GM10266 (cell line): Measurements from ENCODE around the gene TAC4.

Experiments
- DNase-seq: peaks from one replicate; pipeline ENCODE4 v3.0.0; 2012; ENCODE audit errors: extremely low spot score
- TF ChIP-seq, protein P1 (sequence below): IDR thresholded peaks from 2 replicates; pipeline ENCODE4 v1.5.1; 2012; ENCODE audit warnings: mild to moderate bottlenecking, low read depth; ENCODE audit not compliant: control insufficient read depth, insufficient read depth; ENCODE audit errors: missing control alignments

TAC4 gene

DNA sequence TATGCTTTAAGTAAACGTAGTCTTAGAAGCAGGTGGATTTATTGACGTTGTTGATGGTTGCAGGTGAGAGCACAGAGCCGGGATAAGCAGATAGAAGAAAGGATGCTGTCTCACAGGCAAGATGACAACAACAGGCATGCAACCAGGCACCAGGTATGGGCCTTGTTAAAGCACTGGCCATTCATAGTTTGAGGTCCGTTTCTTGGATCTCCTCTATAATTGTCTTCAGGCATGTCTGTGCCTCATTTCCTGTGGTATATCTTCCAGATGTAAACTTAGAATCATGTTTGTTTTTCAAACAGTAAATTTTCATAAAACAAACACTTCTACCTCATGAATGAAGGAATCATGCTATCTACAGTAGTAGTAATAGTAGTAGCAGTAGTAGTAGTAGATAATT is 38.8 kb downstream of the TAC4 start:
- DNase-seq, result no peak
- TF ChIP-seq, protein P1, sequence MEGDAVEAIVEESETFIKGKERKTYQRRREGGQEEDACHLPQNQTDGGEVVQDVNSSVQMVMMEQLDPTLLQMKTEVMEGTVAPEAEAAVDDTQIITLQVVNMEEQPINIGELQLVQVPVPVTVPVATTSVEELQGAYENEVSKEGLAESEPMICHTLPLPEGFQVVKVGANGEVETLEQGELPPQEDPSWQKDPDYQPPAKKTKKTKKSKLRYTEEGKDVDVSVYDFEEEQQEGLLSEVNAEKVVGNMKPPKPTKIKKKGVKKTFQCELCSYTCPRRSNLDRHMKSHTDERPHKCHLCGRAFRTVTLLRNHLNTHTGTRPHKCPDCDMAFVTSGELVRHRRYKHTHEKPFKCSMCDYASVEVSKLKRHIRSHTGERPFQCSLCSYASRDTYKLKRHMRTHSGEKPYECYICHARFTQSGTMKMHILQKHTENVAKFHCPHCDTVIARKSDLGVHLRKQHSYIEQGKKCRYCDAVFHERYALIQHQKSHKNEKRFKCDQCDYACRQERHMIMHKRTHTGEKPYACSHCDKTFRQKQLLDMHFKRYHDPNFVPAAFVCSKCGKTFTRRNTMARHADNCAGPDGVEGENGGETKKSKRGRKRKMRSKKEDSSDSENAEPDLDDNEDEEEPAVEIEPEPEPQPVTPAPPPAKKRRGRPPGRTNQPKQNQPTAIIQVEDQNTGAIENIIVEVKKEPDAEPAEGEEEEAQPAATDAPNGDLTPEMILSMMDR, result no peak

DNA sequence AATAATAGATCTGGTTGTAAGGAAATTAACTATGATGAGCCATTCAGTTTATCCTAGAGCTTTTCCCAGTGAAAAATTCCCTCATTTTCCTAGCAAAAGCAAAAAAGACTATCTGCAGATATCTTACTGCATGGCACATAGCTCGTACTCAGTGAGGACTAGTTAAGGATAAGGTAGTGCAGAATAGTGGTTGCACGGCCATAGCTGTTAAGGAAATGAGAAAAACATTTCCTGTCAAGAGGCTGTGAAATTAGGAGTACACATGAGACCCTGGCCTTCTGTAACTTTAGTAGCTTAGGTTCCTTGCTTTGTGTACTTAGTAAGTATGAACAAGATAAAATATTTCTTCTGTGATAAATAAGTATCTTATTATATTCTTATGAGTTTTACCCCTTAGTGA is 49.1 kb downstream of the TAC4 start:
- TF ChIP-seq, protein P1, result no peak

DNA sequence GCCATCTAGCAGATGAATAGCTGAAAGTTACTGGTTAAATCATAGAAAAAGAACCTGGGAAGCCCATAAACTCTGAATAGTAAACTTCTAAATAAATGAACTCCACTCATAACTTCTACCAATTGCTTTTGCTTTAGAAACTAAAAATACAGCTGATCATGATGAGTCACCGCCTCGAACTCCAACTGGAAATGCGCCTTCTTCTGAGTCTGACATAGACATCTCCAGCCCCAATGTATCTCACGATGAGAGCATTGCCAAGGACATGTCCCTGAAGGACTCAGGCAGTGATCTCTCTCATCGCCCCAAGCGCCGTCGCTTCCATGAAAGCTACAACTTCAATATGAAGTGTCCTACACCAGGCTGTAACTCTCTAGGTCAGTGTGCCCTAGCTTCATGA is 49.7 kb downstream of the TAC4 start:
- TF ChIP-seq, protein P1, result no peak
- DNase-seq, result no peak

More for the DNA sequence above, 49.1 kb downstream of the TAC4 start:
- no peak for DNase-seq

DNA sequence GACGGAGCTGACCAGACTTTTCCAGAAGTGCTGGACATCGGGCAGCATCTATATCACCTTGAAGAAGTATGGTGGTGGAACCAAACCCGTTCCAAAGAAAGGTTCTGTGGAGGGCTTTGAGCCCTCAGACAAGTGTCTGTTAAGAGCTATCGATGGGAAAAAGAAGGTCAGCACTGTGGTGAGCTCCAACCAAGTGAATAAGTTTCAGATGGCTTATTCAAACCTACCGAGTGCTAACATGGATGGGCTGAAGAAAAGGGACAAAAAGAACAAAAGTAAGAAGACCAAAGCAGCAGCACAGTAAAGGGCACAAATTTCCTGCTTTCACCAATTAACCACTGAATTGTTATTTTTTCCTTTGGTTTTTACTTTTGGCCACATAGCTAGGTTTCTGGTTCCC is 52.5 kb downstream of the TAC4 start:
- TF ChIP-seq, protein P1, result no peak

DNA sequence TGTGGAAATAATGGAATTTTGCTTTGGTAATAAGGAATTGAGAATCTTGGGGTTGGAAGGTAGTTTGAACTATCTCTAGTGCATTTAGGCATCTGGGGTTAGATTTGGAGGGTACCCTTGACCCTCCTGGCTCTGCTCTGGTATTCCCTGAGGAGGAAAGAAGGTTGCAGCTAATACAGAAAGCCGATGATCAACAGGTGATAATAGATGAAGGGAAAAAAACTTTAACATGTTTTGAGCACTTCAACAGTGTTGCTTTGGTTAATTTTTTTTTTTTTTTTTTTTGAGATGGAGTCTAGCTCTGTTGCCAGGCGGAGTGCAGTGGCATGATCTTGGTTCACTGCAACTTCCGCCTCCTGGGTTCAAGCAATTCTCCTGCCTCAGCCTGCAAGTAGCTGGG is 54.6 kb downstream of the TAC4 start:
- TF ChIP-seq, protein P1, result no peak
- no peak for DNase-seq

More for the DNA sequence above, 52.5 kb downstream of the TAC4 start:
- DNase-seq, result no peak

DNA sequence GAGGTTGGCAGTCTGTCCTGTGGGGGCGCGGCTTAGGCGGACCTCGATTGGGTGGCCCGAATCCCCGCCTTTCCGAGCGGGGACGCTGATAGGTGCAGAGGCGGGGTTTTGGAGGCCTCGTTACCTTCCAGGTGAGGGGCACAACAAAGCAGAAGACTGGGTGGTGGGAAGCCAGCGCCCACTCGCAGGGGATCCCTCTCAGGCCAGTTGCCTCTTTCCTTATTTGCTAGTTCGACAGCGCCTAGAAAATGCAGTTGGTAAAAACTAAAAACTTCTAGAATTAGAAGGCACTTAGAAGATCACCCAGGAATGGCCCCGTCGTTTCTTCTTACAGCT is 58.7 kb downstream of the TAC4 start:
- TF ChIP-seq, protein P1, result no peak
- DNase-seq, result no peak

DNA sequence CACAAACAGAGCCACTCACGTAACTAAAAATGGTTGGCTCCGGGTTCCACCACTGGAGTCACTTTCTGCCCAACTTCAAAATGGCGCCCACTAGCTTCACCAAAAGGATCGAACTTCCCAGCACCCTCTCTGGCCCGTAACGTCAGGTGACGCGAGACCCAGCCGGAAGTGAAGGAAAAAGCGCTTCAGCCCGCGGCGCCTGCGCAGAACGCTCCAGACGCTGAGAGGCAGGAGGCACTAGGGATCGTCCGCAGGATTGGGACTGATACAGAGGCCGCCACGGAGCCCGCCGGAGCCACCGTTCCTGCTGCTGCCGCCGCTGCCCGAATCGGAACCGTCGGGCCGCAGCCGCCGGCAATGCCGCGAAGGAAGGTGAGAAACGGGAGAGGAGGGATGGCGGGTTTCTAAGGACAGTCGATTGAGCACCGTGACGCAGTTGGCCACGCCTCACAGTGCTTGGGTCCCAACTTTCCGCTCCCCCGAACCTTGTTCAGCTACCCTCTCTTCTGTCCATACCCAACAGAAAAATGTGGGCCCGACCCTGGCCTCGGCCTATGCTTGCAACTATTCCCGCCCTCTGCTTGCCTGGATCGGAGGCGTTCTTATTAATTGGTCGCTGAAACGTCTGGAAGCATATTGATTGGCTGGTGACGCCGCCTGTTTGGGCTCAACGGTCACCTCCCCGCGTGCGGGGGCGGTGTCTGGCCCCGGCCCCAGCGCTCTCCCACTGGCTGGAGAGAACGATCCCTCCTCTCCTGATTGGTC is 59.2 kb downstream of the TAC4 start, which contains the start of gene KAT7:
TSS of gene KAT7 (plus strand) at position 204 of the 765 bp plus-strand sequence. CDS start at position 358, 154 bp downstream.
- peak; percentile 93 for DNase-seq
- TF ChIP-seq, protein P1, result no peak
